GM21367 (cell line): ENCODE results near the gene MTA2.
"Not testable (repeated sequence)": the region's sequence is repeated elsewhere in the genome, so short reads cannot be mapped to it uniquely, and the experiment has no call there.

Experiments
- ATAC-seq: cut with Tn5 transposase; IDR thresholded peaks from one replicate; pipeline ENCODE4 v1.9.1; 2021; ENCODE audit not compliant: unreplicated experiment

MTA2 gene

DNA sequence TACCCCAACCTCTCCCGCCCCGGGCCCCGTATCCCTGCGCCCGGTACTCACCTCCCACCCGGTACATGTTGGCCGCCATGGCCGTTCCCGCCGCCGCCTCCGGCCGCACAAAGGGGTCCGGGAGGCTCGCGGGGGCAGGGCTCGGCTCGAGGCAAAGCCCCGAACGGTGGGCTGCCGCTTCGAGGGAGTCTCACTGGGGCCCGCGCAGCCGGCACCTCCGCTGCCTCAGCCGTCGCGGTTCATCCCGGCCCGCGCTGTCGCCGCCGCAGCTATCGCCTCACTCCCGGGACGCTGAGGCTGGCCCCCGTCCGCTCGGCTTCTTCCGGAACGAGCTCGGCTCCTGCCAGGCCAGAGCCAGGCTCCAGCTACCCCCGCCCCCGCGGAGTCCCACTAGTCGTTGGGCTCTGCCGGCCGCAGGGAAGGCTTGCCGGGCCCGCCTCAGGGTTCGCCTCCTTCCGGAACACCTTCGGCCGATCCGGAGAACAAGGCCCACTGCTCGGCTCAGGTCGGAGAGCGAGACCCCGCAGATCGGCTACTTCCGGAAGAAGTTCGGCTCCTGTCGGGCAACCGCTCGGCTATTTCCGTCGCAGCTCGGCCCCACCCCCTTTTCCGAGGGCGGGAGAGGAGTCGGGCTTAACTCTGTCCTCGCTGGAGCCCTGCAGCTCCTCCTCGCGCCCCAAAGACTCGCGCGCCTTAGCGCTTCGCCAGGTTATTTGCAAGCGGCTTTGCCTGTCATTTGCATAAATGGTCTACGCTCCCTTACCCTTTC lies at the start of gene MTA2:
TSS of gene MTA2 (minus strand) at position 494 of the 769 bp plus-strand sequence. CDS start at position 79, 415 bp downstream.
- peak; percentile 64 for ATAC-seq

- not testable (repeated sequence) for ATAC-seq
Observed at GRCh38 chr11:62650283-62650682, 48.6 kb upstream of the MTA2 start.

DNA sequence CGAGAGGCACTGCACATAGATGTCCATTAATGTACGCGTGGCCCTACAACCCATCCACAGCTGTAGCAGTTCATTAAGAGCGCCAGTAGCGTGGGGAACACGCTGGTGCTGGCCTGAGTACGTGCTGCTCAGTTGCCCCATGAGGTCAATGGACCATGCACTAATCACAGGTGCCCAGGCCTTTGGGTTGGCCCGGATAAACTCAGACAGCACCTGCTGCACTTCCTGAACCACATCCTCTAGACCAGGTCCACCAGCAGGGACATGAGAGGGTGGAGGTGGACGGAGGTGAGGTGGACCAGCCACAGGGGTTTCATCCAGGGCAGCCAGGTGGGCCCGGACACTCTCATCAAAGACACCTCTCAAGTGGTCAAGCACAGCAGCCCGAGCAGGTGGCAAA lies 47.8 kb upstream of the MTA2 start:
- no peak for ATAC-seq

GRCh38 chr11:62648967-62649364 lies 47.3 kb upstream of the MTA2 start:
- no peak for ATAC-seq

- no peak for ATAC-seq
Observed at GRCh38 chr11:62648185-62648966, 46.7 kb upstream of the MTA2 start.

- no peak for ATAC-seq
Observed at GRCh38 chr11:62647609-62648005, 45.9 kb upstream of the MTA2 start.

DNA sequence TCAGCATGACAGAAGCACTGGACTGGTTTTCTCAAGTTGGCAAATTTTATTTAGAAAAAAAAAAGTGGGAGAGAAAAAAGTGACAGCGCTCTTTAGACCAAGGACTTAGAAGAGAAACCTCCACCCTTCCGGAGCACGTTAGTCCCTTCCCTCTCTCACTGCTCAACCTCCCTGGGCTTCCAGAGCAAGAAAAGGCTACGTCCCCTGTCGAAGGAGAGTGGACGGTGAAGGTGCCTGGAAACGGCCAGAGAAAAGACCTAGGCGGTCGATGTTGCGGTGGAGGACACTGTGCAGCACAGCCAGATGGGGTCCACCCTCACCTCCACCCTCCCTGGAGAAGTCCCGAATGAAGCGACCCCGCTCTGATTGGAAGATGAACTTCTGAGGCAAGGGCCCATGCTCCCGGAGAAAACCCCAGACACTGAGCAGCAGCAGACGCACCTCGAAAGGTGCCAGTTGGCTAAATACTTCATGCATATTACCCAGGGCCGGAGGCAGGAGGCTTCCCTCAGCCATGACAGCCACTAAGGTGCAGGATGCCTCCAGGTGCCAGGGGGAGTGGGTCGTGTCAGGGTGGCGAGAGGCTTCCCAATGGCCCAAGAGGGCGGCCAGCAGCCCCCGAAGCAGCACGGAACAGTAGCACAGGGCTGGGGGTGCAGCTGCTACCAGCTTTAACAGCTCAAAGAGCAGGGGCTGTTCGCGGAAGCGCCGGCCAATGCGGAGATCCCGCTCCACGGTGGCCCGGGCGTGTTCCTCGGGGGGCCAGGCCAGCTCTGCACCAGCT lies 45.4 kb upstream of the MTA2 start:
- no peak for ATAC-seq

- peak; percentile 78 for ATAC-seq
Observed at GRCh38 chr11:62645946-62646824, 44.5 kb upstream of the MTA2 start, which contains the start of gene GANAB. TSS of gene GANAB (minus strand) at chr11:62646613. CDS start at chr11:62646599, 14 bp downstream.

DNA sequence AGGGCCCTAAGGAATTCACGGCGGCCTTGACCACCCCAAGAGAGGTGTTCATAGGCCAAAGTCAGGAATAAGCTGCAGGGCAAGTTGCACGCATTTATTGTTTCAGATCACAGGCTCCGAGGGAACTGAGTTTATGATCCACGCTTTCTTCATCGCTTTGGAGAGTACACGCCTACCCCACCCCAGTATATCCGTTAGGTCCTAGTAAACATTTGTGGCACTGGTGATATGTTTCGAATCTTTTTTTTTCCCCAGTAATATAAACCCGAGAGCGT lies 43.9 kb upstream of the MTA2 start:
- no peak for ATAC-seq

- no peak for ATAC-seq
Observed at GRCh38 chr11:62644220-62644619, 42.6 kb upstream of the MTA2 start.

DNA sequence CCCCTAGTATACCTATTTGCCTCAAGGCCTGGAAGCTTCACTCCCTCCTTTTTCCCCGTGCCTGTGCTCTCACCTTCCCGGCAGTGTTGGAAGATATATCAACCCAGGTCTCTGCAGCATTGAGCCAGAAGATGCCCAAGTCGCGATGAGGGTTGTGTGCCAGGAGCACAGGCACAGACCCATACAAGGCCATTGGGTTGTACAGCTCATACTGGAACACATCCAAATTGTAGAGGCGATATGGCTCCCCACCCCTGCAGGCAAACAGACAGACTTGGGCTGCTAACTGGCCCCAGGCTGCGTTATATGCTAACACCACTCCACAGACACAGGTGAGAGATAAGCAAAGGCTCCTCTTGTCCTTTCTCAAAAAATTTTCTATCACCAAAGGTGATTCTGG lies 30.8 kb upstream of the MTA2 start:
- no peak for ATAC-seq

GRCh38 chr11:62627713-62628112 lies 26.0 kb upstream of the MTA2 start:
- ATAC-seq, result no peak

DNA sequence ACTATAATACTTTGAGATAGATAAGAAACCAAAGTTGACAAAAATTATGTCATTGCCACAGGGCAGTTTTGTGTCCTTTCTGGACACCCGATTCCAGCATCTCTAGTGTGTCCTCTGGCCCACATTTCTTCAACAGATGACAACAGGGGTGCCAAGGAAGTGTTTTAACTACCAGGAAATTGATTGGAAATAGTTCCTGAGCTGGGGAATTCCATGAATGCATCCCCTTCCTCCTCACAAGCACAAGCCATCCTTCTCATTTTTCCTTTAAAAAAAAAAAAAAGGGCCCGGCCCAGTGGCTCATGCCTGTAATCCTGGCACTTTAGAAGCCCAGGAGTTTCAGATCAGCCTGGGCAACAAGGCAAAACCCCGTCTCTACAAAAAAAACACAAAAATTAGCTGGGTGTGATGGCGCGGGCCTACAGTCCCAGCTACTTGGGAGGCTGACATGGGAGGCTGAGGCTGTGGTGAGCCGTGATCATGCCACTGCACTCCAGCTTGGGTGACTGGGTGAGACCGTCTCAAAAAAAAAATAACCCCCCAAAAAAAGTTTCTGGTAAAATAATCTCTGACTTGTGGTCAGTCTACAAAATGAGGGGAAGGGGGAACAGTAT lies 20.9 kb upstream of the MTA2 start:
- ATAC-seq, result no peak

DNA sequence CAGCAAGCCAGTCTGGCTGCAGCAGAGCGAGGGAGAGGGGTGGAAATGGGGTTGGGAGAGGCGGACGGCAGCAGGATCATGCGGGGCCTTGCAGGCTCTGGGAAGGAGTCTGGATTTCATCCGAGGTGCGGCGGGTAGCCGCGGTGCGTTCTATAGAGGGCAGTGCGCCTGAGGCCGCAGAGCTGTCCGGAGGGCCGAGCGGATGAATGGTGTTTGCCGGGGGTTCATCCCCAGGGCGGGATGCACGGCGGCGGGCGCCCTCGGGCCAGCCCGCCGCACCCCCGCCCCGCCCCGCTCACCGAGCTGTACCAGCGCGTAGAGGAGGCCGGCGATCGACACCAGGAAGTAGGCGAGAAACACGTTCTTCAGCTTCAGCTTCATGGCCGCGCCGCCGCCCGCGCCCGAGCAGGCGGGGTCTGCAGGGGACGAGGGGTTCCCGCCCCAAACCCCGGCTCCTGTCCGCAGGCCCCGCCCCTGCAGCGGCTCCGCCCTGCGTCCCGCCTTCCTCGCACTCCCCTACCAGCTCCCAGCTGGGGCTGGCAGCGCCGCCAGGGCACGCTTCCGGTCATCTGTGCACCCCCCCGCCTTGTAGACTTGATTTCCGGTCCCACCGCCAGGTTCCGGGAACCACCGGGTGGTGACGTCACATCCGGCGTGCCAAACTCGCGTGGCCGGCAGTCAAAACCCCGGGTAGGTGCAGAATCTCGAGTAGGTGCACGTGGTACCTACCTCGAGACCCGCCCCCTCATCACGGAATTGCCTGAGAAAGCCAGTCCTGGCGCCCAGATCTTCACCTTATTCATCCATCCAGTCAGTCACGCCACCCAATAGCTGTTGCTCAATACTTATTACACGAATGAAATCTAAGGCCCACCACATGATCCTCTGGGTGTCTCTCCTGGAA lies 20.2 kb upstream of the MTA2 start, which contains the start of gene B3GAT3:
TSS of gene B3GAT3 (minus strand) at position 420 of the 904 bp plus-strand sequence. CDS start at position 381, 39 bp downstream.
- ATAC-seq, result peak; percentile 84

- ATAC-seq, result no peak
Observed at GRCh38 chr11:62621027-62621566, 19.4 kb upstream of the MTA2 start.

GRCh38 chr11:62616957-62617356 lies 15.3 kb upstream of the MTA2 start:
- ATAC-seq, result not testable (repeated sequence)

DNA sequence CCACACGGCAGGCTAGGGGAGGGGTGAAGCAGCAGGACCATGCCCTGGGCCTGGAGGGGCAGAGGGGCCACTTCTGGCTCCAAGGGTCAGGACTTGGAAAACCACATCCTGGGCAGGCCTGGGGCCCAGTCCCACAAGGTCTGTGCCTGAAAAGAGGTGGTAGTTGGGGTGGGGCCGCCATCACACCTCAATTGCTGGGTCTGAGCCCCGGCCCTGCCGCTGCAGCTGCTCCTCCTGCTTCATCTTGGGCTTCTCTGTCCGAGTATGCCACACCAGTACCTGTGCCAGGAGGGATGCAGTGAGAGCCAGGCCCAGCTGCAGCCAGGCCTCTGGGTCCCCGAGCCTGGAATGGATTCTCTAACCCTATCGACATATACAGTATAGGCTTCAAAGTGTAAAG lies 13.9 kb upstream of the MTA2 start:
- ATAC-seq, result no peak

DNA sequence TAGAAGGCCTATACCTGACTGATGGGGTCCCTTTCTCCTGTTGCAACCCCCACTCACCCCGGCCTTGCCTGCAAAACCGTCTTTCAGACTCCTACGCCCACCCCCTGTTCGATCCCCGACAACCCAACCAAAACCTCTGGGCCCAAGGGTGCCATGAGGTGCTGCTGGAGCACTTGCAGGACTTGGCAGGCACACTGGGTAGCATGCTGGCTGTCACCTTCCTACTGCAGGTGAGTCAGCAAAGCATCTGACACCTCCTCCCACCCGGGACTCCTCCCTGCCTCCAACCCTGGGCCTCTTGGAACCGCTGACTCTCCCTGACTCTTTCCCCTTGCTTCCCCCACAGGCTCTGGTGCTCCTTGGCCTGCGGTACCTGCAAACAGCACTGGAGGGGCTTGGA lies 12.6 kb upstream of the MTA2 start:
- ATAC-seq, result no peak

DNA sequence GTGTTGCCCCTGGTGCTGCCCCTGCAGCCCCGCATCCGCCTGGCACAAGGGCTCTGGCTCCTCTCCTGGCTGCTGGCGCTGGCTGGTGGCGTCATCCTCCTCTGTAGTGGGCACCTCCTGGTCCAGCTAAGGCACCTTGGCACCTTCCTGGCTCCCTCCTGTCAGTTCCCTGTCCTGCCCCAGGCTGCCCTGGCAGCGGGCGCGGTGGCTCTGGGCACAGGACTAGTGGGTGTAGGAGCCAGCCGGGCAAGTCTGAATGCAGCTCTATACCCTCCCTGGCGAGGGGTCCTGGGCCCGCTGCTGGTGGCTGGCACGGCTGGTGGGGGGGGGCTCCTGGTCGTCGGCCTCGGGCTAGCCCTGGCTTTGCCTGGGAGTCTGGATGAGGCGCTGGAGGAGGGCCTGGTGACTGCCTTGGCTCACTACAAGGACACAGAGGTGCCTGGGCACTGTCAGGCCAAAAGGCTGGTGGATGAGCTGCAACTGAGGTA lies 11.7 kb upstream of the MTA2 start:
- ATAC-seq, result no peak
